Activated CD8-positive, alpha-beta memory T cell treated with anti-CD3 and anti-CD28 coated beads, Interleukin-2, amount 50 U/mL, for 1 hour (primary cell): Measurements from ENCODE around the gene P2RX6.

Experiments used
- DNase-seq: peaks from one replicate; pipeline ENCODE4 v3.0.0-alpha.2; 2020; ENCODE audit errors: extremely low read depth

P2RX6 gene

DNA sequence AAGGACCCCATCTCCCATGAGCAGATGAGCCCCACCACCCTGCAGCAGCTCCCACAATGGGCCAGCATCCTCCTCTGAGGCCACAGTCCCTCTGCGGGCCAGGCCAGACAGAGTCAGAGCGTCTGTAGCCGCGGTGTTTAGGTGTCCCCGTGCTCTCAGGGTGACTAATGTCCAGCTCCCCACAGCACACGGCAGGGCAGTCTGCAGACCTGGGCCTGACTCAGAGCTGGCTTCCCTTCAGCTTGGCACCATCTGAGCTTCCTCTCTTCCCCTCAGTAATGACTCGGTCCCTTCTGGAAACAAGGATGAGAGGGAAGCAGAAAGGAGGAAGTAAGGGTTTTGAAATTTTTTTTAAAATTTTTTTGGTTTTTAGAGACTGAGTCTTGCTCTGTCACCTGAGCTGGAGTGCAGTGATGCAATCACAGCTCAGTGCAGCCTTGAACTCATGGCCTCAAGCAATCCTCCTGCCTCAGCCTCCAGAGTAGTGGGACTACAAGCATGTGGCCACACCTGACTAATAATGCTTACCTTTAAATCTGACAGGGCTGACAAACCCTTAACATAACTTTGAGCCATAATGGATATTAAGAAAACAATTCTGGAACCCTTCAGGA is 59.2 kb downstream of the P2RX6 start:
- DNase-seq = no peak

DNA sequence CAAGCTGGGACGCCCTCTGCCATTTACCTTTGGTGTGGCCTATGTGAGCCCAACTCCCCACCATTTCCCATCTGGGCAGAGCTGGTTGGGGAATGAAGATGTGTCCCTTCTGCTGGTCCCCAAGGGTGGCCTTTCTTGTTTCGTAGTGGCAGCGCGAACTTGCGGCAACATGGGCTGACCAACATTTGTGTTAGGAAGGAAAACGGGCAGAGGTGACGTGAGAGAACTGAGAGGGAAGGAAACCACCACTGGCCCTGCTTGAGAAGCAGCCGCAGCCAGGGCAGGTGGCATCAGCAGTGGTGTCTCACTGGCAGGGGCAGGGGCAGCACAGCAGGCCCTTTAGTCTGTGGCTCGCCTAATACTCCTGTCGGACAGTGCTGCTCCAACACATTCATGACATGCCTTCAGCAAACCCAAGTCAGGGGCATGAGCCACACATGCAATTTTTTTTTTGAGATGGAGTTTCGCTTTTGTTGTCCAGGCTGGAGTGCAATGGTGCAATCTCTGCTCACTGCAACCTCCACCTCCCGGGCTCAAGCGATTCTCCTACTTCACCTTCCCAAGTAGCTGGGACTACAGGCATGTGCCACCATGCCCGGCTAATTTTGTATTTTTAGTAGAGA is 60.7 kb downstream of the P2RX6 start:
- no peak for DNase-seq

DNA sequence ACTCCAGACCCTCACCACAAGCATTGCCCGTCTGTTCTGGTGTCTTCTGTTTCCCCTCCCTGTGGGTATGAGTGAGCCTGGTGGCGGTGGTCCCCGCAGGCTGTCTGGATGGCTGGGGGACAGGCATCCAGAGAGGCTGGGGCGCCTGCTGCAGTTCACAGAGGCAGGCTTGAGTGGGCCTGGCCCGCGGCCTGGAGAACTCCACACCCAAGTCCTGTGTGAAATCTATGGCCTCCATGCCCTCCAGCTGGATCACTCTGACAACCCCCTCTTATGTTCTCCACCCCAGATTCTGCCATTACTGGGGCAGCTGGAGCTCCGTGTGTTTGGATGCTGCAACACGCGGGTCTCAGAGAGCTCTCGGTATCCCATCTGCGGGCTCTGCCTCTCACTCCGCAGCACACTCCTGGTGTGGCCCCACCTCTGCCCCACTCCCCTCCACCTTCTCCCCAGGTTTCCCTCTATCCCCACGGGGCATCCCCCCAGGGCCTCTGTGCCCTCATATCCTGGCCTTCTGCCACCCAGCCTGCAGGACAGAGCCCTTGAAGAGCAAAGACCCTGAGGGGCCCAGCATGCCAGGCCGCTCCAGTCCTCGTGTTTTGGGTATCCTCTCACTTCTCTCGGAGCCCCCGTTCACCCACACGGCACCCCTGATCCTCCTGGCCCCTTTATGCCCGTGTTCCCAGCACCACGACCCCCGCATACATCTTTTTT is 62.1 kb downstream of the P2RX6 start:
- no peak for DNase-seq
